Activated T-helper 17 cell treated with anti-CD3 and anti-CD28 coated beads, Interleukin-2, amount 50 U/mL, for 72 hours (primary cell): ENCODE measurements around the gene MED15. TPM values are rescaled to one million over a fixed set of nuclear protein-coding genes. Genes with fewer than 3 reads are reported as not detected.
"Not testable (repeated sequence)": the region's sequence is repeated elsewhere in the genome, so short reads cannot be mapped to it uniquely, and the experiment has no call there.

Experiments used
- ATAC-seq: fragments of 150-1000 bp; cut with Tn5 transposase; replicated peaks from 2 replicates; pipeline ENCODE4 v1.10.0; 2021; ENCODE audit warnings: mild to moderate bottlenecking, moderate library complexity
- H3K27ac Mint-ChIP-seq: one replicate; pipeline ENCODE4 v1.8.0; 2022; ENCODE audit warnings: mixed read lengths
- H3K27me3 Mint-ChIP-seq: one replicate; pipeline ENCODE4 v1.8.0; 2022; ENCODE audit warnings: mixed read lengths
- H3K36me3 Mint-ChIP-seq: one replicate; pipeline ENCODE4 v1.8.0; 2022; ENCODE audit warnings: low read depth, mild to moderate bottlenecking, mixed read lengths
- H3K4me1 Mint-ChIP-seq: one replicate; pipeline ENCODE4 v1.8.0; 2022; ENCODE audit warnings: mixed read lengths
- H3K4me3 Mint-ChIP-seq: one replicate; pipeline ENCODE4 v1.8.0; 2022; ENCODE audit warnings: mild to moderate bottlenecking, mixed read lengths
- H3K9me3 Mint-ChIP-seq: one replicate; pipeline ENCODE4 v1.8.0; 2022; ENCODE audit warnings: mixed read lengths
- total RNA-seq, 2 donors: library from RNA; stranded (reverse); gene quantifications; one replicate each; pipeline ENCODE4 v1.2.3, GENCODE V29; 2022

Gene MED15
- total RNA-seq, 2 donors from 2014 or later, result 115 to 118 TPM

GRCh38 chr22:20472629-20473442 is 34.6 kb upstream of the MED15 start:
- peaks cover 6% of the 10 kb centered on the region for H3K36me3 Mint-ChIP-seq
- H3K9me3 Mint-ChIP-seq, result no peaks in the 10 kb centered on the region
- no peak overlapping the region for H3K4me3 Mint-ChIP-seq
- H3K4me1 Mint-ChIP-seq, result peaks cover 4% of the 10 kb centered on the region
- ATAC-seq, result no peak
- H3K27me3 Mint-ChIP-seq, result no peaks in the 10 kb centered on the region
- H3K27ac Mint-ChIP-seq, result peak overlapping the region; percentile 67

GRCh38 chr22:20475115-20475436 is 32.3 kb upstream of the MED15 start:
- peaks cover 9% of the 10 kb centered on the region for H3K4me1 Mint-ChIP-seq
- H3K9me3 Mint-ChIP-seq, result no peaks in the 10 kb centered on the region
- ATAC-seq, result peak; percentile 64
- H3K36me3 Mint-ChIP-seq, result peaks cover 6% of the 10 kb centered on the region
- peak overlapping the region; percentile 12 for H3K27ac Mint-ChIP-seq
- H3K27me3 Mint-ChIP-seq, result no peaks in the 10 kb centered on the region
- H3K4me3 Mint-ChIP-seq, result peak overlapping the region; percentile 44

- not testable (repeated sequence) for H3K4me1 Mint-ChIP-seq, ATAC-seq, H3K9me3 Mint-ChIP-seq, H3K36me3 Mint-ChIP-seq, H3K27me3 Mint-ChIP-seq
- H3K27ac Mint-ChIP-seq, result peak overlapping the region; percentile 12
- peak overlapping the region; percentile 44 for H3K4me3 Mint-ChIP-seq
These were observed 31.8 kb upstream of the MED15 start for GRCh38 chr22:20475569-20475968.

GRCh38 chr22:20478059-20478458 is 29.4 kb upstream of the MED15 start:
- H3K27me3 Mint-ChIP-seq, H3K27ac Mint-ChIP-seq, H3K9me3 Mint-ChIP-seq, H3K4me3 Mint-ChIP-seq, H3K4me1 Mint-ChIP-seq, ATAC-seq, H3K36me3 Mint-ChIP-seq: not testable (repeated sequence)

- Mint-ChIP-seq H3K27me3 (no peaks in the 10 kb centered on the region), H3K27ac (no peak overlapping the region)
These were observed 27.7 kb upstream of the MED15 start for GRCh38 chr22:20479612-20480196.

GRCh38 chr22:20483143-20483506 is 24.3 kb upstream of the MED15 start:
- H3K4me3 Mint-ChIP-seq, H3K9me3 Mint-ChIP-seq, H3K27ac Mint-ChIP-seq, ATAC-seq, H3K27me3 Mint-ChIP-seq: not testable (repeated sequence)
- peaks cover 11% of the 10 kb centered on the region for H3K4me1 Mint-ChIP-seq
- H3K36me3 Mint-ChIP-seq, result peaks cover 22% of the 10 kb centered on the region

More at GRCh38 chr22:20479612-20480196, 27.7 kb upstream of the MED15 start:
- Mint-ChIP-seq H3K4me3 (no peak overlapping the region), H3K36me3 (peaks cover 9% of the 10 kb centered on the region), H3K9me3 (no peaks in the 10 kb centered on the region), H3K4me1 (peaks cover 6% of the 10 kb centered on the region)
- ATAC-seq, result no peak

GRCh38 chr22:20483771-20484170 is 23.6 kb upstream of the MED15 start:
- Mint-ChIP-seq H3K36me3 (peaks cover 27% of the 10 kb centered on the region), H3K4me1 (peaks cover 11% of the 10 kb centered on the region), H3K9me3 (no peaks in the 10 kb centered on the region), H3K27me3 (no peaks in the 10 kb centered on the region), H3K4me3 (no peak overlapping the region), H3K27ac (no peak overlapping the region)
- no peak for ATAC-seq

- Mint-ChIP-seq H3K9me3 (no peaks in the 10 kb centered on the region), H3K27ac (no peak overlapping the region), H3K27me3 (no peaks in the 10 kb centered on the region), H3K4me1 (peaks cover 14% of the 10 kb centered on the region), H3K36me3 (peaks cover 34% of the 10 kb centered on the region), H3K4me3 (no peak overlapping the region)
- ATAC-seq, result no peak
These were observed 22.3 kb upstream of the MED15 start for GRCh38 chr22:20484948-20485683.

- Mint-ChIP-seq H3K4me3 (no peak overlapping the region), H3K36me3 (peaks cover 34% of the 10 kb centered on the region), H3K4me1 (peaks cover 16% of the 10 kb centered on the region), H3K9me3 (no peaks in the 10 kb centered on the region), H3K27ac (no peak overlapping the region), H3K27me3 (no peaks in the 10 kb centered on the region)
- ATAC-seq, result no peak
These were observed 21.2 kb upstream of the MED15 start for GRCh38 chr22:20486229-20486628.

- H3K27me3 Mint-ChIP-seq, result no peaks in the 10 kb centered on the region
- H3K4me1 Mint-ChIP-seq, result peaks cover 26% of the 10 kb centered on the region
- H3K4me3 Mint-ChIP-seq, result no peak overlapping the region
- H3K27ac Mint-ChIP-seq, result peak overlapping the region; percentile 68
- H3K9me3 Mint-ChIP-seq, result no peaks in the 10 kb centered on the region
- no peak for ATAC-seq
- H3K36me3 Mint-ChIP-seq, result peaks cover 34% of the 10 kb centered on the region
These were observed 19.7 kb upstream of the MED15 start for GRCh38 chr22:20487715-20488114.

GRCh38 chr22:20488946-20489345 is 18.5 kb upstream of the MED15 start:
- H3K4me1 Mint-ChIP-seq, result peaks cover 31% of the 10 kb centered on the region
- H3K36me3 Mint-ChIP-seq, result peaks cover 24% of the 10 kb centered on the region
- no peak overlapping the region for H3K4me3 Mint-ChIP-seq
- no peaks in the 10 kb centered on the region for H3K27me3 Mint-ChIP-seq
- H3K27ac Mint-ChIP-seq, result peak overlapping the region; percentile 68
- no peak for ATAC-seq
- no peaks in the 10 kb centered on the region for H3K9me3 Mint-ChIP-seq

GRCh38 chr22:20490183-20490940 is 17.0 kb upstream of the MED15 start:
- ATAC-seq, result peak; percentile 25
- Mint-ChIP-seq H3K4me1 (peaks cover 27% of the 10 kb centered on the region), H3K27ac (peak overlapping the region; percentile 29), H3K4me3 (no peak overlapping the region), H3K36me3 (peaks cover 25% of the 10 kb centered on the region), H3K27me3 (no peaks in the 10 kb centered on the region), H3K9me3 (no peaks in the 10 kb centered on the region)

- no peak overlapping the region for H3K4me3 Mint-ChIP-seq
- no peaks in the 10 kb centered on the region for H3K9me3 Mint-ChIP-seq
- no peak for ATAC-seq
- peaks cover 24% of the 10 kb centered on the region for H3K36me3 Mint-ChIP-seq
- no peaks in the 10 kb centered on the region for H3K27me3 Mint-ChIP-seq
- H3K4me1 Mint-ChIP-seq, result peaks cover 25% of the 10 kb centered on the region
- H3K27ac Mint-ChIP-seq, result no peak overlapping the region
These were observed 16.5 kb upstream of the MED15 start for GRCh38 chr22:20490941-20491307.

- H3K4me1 Mint-ChIP-seq, result peaks cover 25% of the 10 kb centered on the region
These were observed 16.1 kb upstream of the MED15 start for GRCh38 chr22:20491346-20491745.

More at GRCh38 chr22:20491346-20491745, 16.1 kb upstream of the MED15 start:
- Mint-ChIP-seq H3K27ac (no peak overlapping the region), H3K27me3 (no peaks in the 10 kb centered on the region), H3K36me3 (peaks cover 24% of the 10 kb centered on the region), H3K9me3 (no peaks in the 10 kb centered on the region), H3K4me3 (no peak overlapping the region)
- ATAC-seq, result no peak
